Thyroid gland (tissue), 4 donors: Measurements from ENCODE around the gene RGS14. TPM values are rescaled to one million over a fixed set of nuclear protein-coding genes. Genes with fewer than 3 reads are reported as not detected.
A peak's percentile ranks its signal among the peaks of the same experiment; 100 is the strongest.
"Not testable (repeated sequence)": the region's sequence is repeated elsewhere in the genome, so short reads cannot be mapped to it uniquely, and the experiment has no call there.

Experiments
- DNase-seq, 2 donors: peaks; one replicate each; pipeline ENCODE4 v3.0.0-alpha.2; 2019
- H3K27ac ChIP-seq, 3 donors: fragments of 200-600 bp; sonication (generic); 1 replicate in 2 of 3; 2 replicates in 1 of 3; pipeline ENCODE4 v1.5.1; 2016 to 2019; ENCODE audit warnings: mild to moderate bottlenecking in 1 of 3, moderate library complexity in 1 of 3
- H3K27me3 ChIP-seq: fragments of 200-600 bp; sonication (generic); one replicate; pipeline ENCODE4 v1.5.1; 2019
- H3K36me3 ChIP-seq, 2 donors: fragments of 200-600 bp; sonication (generic); one replicate each; pipeline ENCODE4 v1.5.1; 2016 to 2019
- H3K4me1 ChIP-seq, 2 donors: fragments of 200-600 bp; sonication (generic); one replicate each; pipeline ENCODE4 v1.5.1; 2017 to 2019
- H3K4me3 ChIP-seq, 3 donors: fragments of 200-600 bp; sonication (generic); replicated peaks in 1 of 3; 1 replicate in 2 of 3; 2 replicates in 1 of 3; pipeline ENCODE4 v1.5.1; 2016; ENCODE audit warnings: mild to moderate bottlenecking in 1 of 3
- H3K9me3 ChIP-seq: fragments of 200-600 bp; sonication (generic); one replicate; pipeline ENCODE4 v1.5.1; 2017
- POLR2A ChIP-seq, 2 donors: fragments of 450-650 bp; IDR thresholded peaks; one replicate each; pipeline ENCODE4 v1.6.1; 2017; ENCODE audit warnings: antibody characterized with exemption in 2 of 2, mild to moderate bottlenecking in 2 of 2, moderate library complexity in 1 of 2
- WGBS, 2 donors: methylation state at CpG; one replicate each; pipeline ENCODE4 v1.1.5; 2017; 5-methylcytosine and 5-hydroxymethylcytosine counted together
- intact Hi-C: fragments of 100-400 bp; cut with DNase I; formaldehyde crosslinking; loops from one replicate; pipeline ENCODE4 v1.15.1; 2023
- total RNA-seq, 4 donors: library from RNA; depleted of rRNA; stranded (reverse); fragments of >200 nt; gene quantifications; one replicate each; pipeline ENCODE4 v1.2.3, GENCODE V29; 2016
- TF ChIP-seq, protein P1 (sequence below), 6 experiments: fragments of 200-600 bp in 3 of 6; fragments of 450-650 bp in 3 of 6; sonication (generic) in 3 of 6; IDR thresholded peaks; one replicate each; pipeline ENCODE4 v1.5.1; 2016 to 2019; ENCODE audit warnings: antibody characterized with exemption in 6 of 6, mild to moderate bottlenecking in 2 of 6, inconsistent platforms in 1 of 6, moderate library complexity in 1 of 6

RGS14 gene
- total RNA-seq, 4 donors from 2014 or later = 22.9 to 42.7 (median 26.7) TPM

DNA sequence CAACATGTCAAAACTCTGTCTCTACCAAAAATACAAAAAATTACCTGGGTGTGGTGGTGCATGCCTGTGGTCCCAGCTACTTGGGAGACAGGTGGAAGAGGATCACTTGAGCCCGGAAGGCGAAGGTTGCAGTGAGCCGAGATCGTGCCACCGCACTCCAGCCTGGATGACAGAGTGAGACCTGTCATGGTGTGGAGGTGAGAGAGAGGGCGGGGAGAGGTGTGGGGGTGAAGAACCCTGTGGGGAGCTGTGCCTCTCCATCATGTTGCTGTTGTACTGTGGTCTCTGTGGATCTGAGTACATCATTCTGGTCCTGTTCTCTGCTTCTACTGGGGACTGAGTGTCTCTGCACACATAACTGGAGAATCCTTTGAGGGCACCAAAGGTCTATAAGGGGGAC, 15.2 kb downstream of the RGS14 start:
- Histone ChIP-seq H3K27ac (no peak overlapping the region), H3K36me3 (no peaks in the 10 kb centered on the region), H3K27me3 (no peaks in the 10 kb centered on the region), H3K4me1 (peaks cover 4 to 10% of the 10 kb centered on the region in 2 donors), H3K9me3 (no peaks in the 10 kb centered on the region), H3K4me3 (no peak overlapping the region)
- no peak for TF ChIP-seq POLR2A (IDR thresholded peaks at IDR 0.05)
- TF ChIP-seq, protein P1, sequence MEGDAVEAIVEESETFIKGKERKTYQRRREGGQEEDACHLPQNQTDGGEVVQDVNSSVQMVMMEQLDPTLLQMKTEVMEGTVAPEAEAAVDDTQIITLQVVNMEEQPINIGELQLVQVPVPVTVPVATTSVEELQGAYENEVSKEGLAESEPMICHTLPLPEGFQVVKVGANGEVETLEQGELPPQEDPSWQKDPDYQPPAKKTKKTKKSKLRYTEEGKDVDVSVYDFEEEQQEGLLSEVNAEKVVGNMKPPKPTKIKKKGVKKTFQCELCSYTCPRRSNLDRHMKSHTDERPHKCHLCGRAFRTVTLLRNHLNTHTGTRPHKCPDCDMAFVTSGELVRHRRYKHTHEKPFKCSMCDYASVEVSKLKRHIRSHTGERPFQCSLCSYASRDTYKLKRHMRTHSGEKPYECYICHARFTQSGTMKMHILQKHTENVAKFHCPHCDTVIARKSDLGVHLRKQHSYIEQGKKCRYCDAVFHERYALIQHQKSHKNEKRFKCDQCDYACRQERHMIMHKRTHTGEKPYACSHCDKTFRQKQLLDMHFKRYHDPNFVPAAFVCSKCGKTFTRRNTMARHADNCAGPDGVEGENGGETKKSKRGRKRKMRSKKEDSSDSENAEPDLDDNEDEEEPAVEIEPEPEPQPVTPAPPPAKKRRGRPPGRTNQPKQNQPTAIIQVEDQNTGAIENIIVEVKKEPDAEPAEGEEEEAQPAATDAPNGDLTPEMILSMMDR (IDR thresholded peaks at IDR 0.05) = no peak
- 84 to 96% methylated on average over 6 of the region's 6 CpGs for WGBS, 2 donors
- no peak for DNase-seq
- intact Hi-C loops = no loop called here

DNA sequence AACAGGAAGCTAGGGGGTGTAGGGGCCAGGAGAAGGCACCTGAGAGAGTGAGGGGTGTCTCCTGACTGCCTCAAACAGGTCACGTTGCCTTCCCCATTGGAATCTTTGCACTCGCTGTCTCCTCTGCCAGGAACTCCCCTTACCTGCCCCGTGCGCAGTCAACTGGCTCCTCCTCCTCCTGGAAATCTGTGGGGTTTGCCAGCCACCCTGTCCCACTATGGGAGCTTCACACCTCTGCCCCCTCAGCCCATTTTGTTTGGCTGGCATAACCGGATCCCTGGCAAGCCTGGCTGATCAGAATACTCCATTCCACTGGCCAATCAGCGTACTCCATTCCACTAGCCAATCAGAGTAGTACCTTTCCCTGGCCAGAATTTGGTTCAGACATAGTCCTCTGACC, 16.1 kb downstream of the RGS14 start:
- Histone ChIP-seq H3K9me3 (no peaks in the 10 kb centered on the region), H3K27me3 (no peaks in the 10 kb centered on the region), H3K36me3 (no peaks in the 10 kb centered on the region), H3K27ac (no peak overlapping the region), H3K4me1 (peaks cover 4% of the 10 kb centered on the region in 2 donors), H3K4me3 (no peak overlapping the region)
- TF ChIP-seq, protein P1 (IDR thresholded peaks at IDR 0.05) = no peak
- no peak for TF ChIP-seq POLR2A (IDR thresholded peaks at IDR 0.05)
- intact Hi-C loops = no loop called here
- DNase-seq = peak in 1 of 2 donors; percentile 15
- WGBS, 2 donors = 56 to 59% methylated on average over 6 of the region's 6 CpGs

DNA sequence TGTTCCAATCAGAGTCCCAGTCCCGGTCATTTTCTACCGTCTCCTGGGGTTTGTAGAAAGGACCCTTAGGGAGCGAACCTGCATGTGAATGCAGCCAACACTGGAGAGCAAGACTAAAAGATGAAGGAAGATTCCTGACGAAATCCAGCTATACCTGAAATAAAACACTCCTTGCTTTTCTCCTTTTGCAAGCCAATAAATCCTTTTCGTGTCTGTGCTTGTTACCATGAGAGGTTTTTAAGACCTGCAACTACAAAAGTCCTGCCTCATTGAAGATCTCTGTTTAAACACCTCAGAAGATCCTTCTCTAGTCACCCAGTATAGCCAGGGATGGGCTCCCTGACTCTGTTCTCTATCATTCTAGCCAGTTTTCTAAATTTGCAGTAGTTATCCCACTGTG, 16.5 kb downstream of the RGS14 start:
- 65 to 74% methylated on average over 5 of the region's 5 CpGs for WGBS, 2 donors
- H3K4me1 ChIP-seq = peaks cover 4% of the 10 kb centered on the region in 2 donors
- TF ChIP-seq, protein P1 (IDR thresholded peaks at IDR 0.05) = no peak
- TF ChIP-seq POLR2A (IDR thresholded peaks at IDR 0.05) = no peak
- no peak overlapping the region for H3K4me3 ChIP-seq
- intact Hi-C loops = no loop called here
- no peaks in the 10 kb centered on the region for H3K27me3 ChIP-seq
- H3K27ac ChIP-seq = no peak overlapping the region
- H3K9me3 ChIP-seq = no peaks in the 10 kb centered on the region
- no peak for DNase-seq
- no peaks in the 10 kb centered on the region for H3K36me3 ChIP-seq

DNA sequence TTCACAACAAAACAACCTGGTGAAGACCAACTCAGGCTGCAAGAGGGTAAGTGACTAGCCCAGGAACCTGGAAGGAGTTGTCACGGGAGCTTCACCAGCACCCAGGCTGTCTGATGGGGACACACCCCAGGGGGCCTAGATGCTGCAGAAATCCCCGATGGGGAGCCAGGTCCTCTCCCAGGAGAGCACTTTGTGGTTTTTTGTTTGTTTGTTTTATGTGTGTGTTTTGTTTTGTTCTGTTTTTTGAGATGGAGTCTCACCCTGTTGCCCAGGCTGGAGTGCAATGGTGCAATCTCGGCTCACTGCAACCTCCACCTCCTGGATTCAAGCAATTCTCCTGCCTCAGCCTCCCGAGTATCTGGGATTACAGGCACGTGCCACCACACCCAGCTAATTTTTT, 17.8 kb downstream of the RGS14 start:
- not testable (repeated sequence) for H3K4me1 ChIP-seq
- WGBS, 2 donors = 77 to 78% methylated on average over 5 of the region's 5 CpGs

DNA sequence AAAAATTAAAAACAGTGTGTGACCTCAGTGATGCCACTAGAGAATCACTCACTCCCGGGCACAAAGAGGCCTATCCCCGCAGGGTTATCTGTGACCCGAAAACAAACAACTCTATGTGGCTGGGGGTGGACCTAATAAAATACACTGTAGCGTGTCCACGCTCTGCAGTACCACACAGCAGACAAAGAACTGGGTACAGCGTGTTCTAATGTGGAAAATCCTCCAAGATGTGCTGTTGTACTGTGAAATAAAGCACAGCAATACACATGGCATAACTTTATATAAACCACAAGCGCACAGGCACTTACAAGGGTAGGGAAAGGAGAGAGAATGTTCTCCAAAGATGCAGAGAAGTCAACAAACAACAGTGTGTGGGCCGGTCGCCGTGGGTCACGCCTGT, 18.4 kb downstream of the RGS14 start:
- H3K4me3 ChIP-seq = no peak overlapping the region
- intact Hi-C loops = no loop called here
- peaks cover 4% of the 10 kb centered on the region in 2 donors for H3K4me1 ChIP-seq
- H3K36me3 ChIP-seq = no peaks in the 10 kb centered on the region
- no peak overlapping the region for H3K27ac ChIP-seq
- no peak for DNase-seq
- H3K9me3 ChIP-seq = no peaks in the 10 kb centered on the region
- H3K27me3 ChIP-seq = no peaks in the 10 kb centered on the region
- TF ChIP-seq, protein P1 (IDR thresholded peaks at IDR 0.05) = no peak
- no peak for TF ChIP-seq POLR2A (IDR thresholded peaks at IDR 0.05)
- WGBS, 2 donors = 85 to 87% methylated on average over 11 of the region's 11 CpGs

More for the DNA sequence above, 17.8 kb downstream of the RGS14 start:
- DNase-seq, H3K4me3 ChIP-seq, H3K9me3 ChIP-seq, H3K36me3 ChIP-seq, H3K27me3 ChIP-seq, intact Hi-C loops, H3K27ac ChIP-seq: not testable (repeated sequence)
